ENCODE results near the gene MAP1B. TPM values are rescaled to one million over a fixed set of nuclear protein-coding genes. Genes with fewer than 3 reads are reported as not detected.

The MAP1B gene
- total and polyA plus RNA-seq, 9 of the 15 experiments (the other 6 are each of a cell fraction or from before 2014, with no cell fraction given) = 5.2 to 66.1 (median 17.3) TPM

- TF ChIP-seq, protein P1, sequence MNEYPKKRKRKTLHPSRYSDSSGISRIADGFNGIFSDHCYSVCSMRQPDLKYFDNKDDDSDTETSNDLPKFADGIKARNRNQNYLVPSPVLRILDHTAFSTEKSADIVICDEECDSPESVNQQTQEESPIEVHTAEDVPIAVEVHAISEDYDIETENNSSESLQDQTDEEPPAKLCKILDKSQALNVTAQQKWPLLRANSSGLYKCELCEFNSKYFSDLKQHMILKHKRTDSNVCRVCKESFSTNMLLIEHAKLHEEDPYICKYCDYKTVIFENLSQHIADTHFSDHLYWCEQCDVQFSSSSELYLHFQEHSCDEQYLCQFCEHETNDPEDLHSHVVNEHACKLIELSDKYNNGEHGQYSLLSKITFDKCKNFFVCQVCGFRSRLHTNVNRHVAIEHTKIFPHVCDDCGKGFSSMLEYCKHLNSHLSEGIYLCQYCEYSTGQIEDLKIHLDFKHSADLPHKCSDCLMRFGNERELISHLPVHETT (CRISPR knock-in tag; conservative IDR thresholded peaks at IDR 0.05 in 1 of 2, IDR thresholded peaks at IDR 0.05 in 1 of 2) = peak in 1 of 2 experiments; percentile 81; a peak in 2 of 4 replicates
- TF ChIP-seq DPF2 (IDR thresholded peaks at IDR 0.05) (peak; percentile 95), FOXP4 (CRISPR knock-in tag; IDR thresholded peaks at IDR 0.05; ENCODE audit: borderline replicate concordance) (0 out of 2 replicates have a peak, but pooled peaks have one; percentile 22), PTBP1 (IDR thresholded peaks at IDR 0.05; ENCODE audit: low read depth, low read length) (no peak), MIER1 (IDR thresholded peaks at IDR 0.05; ENCODE audit: low read depth) (no peak), POLR2AphosphoS5 (IDR thresholded peaks at IDR 0.05; ENCODE audit: control insufficient read depth, insufficient read depth, low read depth, low read length) (peak; percentile 94), NFRKB (IDR thresholded peaks at IDR 0.05; ENCODE audit: low read depth) (no peak), FOXO4 (CRISPR knock-in tag; IDR thresholded peaks at IDR 0.05) (no peak), TBP (optimal IDR thresholded peaks at IDR 0.05; ENCODE audit: low read depth, low read length) (no peak), GABPB1 (CRISPR knock-in tag; IDR thresholded peaks at IDR 0.05) (no peak), PML (IDR thresholded peaks at IDR 0.05; ENCODE audit: low read length) (peak; percentile 82), CREM (IDR thresholded peaks at IDR 0.05; ENCODE audit: low read depth) (peak; percentile 47; the same call in 1 of the 2 replicates), YY1 (IDR thresholded peaks at IDR 0.05; ENCODE audit: borderline replicate concordance in 1 of 3, control insufficient read depth in 1 of 3, extremely low read depth in 1 of 3, insufficient read depth in 3 of 3, insufficient read length in 1 of 3, insufficient replicate concordance in 2 of 3, low read depth in 1 of 3, low read length in 2 of 3) (peak in 1 of 3 experiments; percentile 6), PURB (CRISPR knock-in tag; IDR thresholded peaks at IDR 0.05; ENCODE audit: low read depth) (no peak), SAFB (IDR thresholded peaks at IDR 0.05; ENCODE audit: borderline replicate concordance, low read depth, low read length) (no peak)
- TF ChIP-seq, protein P2, sequence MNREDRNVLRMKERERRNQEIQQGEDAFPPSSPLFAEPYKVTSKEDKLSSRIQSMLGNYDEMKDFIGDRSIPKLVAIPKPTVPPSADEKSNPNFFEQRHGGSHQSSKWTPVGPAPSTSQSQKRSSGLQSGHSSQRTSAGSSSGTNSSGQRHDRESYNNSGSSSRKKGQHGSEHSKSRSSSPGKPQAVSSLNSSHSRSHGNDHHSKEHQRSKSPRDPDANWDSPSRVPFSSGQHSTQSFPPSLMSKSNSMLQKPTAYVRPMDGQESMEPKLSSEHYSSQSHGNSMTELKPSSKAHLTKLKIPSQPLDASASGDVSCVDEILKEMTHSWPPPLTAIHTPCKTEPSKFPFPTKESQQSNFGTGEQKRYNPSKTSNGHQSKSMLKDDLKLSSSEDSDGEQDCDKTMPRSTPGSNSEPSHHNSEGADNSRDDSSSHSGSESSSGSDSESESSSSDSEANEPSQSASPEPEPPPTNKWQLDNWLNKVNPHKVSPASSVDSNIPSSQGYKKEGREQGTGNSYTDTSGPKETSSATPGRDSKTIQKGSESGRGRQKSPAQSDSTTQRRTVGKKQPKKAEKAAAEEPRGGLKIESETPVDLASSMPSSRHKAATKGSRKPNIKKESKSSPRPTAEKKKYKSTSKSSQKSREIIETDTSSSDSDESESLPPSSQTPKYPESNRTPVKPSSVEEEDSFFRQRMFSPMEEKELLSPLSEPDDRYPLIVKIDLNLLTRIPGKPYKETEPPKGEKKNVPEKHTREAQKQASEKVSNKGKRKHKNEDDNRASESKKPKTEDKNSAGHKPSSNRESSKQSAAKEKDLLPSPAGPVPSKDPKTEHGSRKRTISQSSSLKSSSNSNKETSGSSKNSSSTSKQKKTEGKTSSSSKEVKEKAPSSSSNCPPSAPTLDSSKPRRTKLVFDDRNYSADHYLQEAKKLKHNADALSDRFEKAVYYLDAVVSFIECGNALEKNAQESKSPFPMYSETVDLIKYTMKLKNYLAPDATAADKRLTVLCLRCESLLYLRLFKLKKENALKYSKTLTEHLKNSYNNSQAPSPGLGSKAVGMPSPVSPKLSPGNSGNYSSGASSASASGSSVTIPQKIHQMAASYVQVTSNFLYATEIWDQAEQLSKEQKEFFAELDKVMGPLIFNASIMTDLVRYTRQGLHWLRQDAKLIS (CRISPR knock-in tag; IDR thresholded peaks at IDR 0.05) = no peak
Measured at GRCh38 chr5:72166070-72166979, 59.0 kb downstream of the MAP1B start (continued).

All from K562 (cell line).